Activated CD8-positive, alpha-beta memory T cell treated with anti-CD3 and anti-CD28 coated beads, Interleukin-2, amount 50 U/mL, for 1 hour (primary cell): Measurements from ENCODE around the gene LINC00632.

ENCODE experiments used
- DNase-seq: peaks from one replicate; pipeline ENCODE4 v3.0.0-alpha.2; 2020; ENCODE audit errors: extremely low read depth

Gene LINC00632

DNA sequence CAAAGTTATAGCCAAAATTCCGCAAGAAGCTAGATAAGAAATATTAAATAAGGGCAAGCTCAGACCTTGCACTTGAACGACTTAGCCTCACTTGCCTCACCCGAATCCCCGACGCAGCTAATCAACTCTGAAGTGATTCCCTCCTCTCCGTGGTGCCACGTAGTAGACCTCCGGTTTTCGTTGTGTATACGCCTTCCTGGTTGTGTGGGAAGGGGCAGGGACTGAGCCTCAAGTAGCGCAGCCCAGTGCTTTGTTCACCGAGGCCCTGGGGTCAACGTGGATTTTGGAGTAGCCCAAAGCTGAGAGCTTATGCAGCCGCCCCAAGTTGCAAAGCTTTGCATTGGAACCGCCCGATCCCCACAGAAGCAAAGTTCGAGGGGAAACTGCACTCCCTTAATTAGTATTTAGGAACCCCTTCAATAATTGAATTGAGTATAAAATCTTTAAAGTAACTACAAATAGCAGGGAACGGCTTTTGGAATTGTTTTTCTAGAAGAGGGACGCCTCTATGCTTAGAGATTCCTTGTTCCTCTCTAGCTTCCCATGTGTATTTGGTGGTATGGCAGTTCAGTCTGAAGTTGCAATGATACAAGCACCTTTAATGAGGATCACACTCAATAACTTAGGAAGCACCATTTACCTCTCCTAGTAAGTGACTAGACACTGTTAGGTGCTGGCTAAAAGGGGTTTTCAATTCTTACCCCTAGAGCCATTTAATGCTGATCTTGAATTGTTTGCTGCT, 55.7 kb downstream of the LINC00632 start:
- no peak for DNase-seq

DNA sequence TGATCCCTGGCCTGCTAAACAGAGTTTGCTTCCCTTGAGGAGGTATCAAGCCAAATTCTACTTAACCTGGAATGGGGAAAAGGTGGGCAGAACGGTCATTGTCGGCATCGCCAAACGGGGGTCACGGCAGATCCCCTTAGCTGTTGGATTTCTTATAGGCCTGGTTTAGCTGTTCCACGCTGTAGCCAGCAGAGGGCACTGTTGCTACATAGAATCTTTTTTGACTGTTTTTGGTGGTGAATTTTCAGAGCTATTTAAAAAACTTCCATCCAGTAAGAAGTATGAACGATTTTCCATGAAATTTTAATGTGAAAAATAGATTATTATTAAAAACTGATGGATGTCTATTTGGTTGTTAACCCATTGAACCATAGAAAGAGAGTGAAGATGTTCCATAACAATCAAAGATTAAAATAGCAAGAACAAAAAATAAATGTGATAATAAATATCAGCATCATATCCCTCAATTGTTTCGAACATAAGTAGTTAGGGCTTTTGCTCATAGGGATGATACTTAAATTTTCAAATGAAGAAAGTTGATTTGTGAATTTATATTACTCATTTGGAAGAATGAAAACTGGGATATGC, 56.6 kb downstream of the LINC00632 start:
- DNase-seq: no peak

DNA sequence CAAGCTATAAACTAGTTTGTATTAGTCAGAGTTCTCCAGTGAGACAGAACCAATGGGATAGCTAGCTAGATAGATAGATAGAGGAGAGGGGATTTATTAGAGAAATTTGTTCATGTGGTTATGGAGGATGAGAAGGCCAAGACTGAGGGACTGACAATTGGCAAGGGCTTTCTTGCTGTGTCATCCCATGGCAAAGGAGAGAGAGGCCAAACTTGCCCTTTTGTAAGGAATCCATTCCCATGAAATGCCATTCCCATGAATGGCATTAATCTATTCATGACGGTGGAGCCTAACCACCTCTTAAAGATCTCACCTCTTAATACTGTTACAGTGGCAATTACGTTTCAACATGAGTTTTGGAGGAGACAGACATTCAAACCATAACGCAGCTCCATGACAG, 58.1 kb downstream of the LINC00632 start:
- no peak for DNase-seq

DNA sequence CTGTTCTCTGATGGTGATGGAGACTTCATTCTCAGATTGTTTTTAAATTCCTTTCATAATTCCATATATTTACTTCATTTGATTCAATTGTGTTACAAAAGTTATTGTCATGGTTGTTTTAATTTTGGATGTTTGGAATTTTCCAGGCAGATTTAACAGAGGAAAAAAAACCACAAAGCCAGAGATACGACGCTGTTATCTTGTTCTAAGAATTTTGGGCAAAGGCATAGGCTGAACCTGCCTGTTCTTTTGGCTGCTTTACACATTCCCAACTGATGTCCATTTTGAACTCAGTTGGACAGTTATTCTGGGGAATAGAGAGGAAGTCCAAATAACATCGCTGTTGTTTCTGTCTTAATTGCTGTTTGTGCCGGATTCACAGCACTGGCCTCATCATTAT, 65.7 kb downstream of the LINC00632 start:
- DNase-seq: no peak

DNA sequence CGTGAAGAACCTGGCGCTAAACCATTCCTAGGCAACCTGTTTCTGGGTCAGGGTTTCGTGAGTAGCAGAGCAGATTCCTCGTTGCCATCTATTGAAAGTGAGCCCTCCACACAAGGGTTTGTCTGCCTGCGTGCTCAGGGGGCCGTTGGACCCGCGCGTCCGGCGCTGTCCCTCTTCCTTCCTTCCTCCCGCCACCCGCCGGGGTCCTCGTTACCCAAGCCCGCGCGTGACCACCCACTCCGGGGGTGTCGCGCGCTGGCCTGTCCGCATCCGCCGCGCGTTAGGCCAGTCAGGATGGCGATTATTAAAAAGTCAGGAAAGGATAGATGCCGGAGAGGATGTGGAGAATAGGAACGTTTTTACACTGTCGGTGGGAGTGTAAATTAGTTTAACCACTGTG, 66.8 kb downstream of the LINC00632 start:
- DNase-seq: no peak

DNA sequence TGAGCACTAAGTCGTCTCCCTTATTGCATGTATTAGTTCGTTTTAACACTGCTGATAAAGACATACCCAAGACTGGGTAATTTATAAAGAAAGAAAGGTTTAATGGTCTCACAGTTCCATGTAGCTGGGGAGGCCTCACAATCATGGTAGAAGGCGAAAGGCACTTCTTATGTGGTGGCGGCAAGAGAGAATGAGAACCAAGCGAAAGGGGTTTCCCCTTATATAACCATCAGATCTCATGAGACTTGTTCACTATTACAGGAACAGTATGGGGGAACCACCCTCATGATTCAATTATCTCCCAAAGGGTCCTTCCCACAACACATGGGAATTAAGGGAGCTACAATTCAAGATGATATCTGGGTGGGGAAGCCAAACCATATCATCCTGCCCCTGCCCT, 85.1 kb downstream of the LINC00632 start:
- no peak for DNase-seq

DNA sequence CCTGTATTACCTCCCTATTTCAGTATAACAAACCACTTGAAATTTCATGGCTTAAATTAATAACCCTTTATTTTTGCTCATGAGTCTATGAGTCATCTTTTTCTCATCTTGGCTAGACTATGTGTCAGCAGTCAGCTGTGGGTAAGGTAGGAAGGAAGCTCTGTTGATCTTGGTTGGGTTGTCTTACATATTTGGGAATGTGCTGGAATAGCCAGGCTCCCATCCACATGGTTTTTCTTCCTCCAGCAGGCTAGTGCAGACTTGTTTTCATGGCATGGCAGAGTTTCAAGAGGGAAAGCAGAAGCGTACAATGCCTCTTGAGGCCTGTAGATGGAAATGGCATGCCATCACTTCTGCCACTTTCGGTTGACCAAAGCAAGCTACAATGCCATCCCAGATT, 89.7 kb downstream of the LINC00632 start:
- DNase-seq: no peak

DNA sequence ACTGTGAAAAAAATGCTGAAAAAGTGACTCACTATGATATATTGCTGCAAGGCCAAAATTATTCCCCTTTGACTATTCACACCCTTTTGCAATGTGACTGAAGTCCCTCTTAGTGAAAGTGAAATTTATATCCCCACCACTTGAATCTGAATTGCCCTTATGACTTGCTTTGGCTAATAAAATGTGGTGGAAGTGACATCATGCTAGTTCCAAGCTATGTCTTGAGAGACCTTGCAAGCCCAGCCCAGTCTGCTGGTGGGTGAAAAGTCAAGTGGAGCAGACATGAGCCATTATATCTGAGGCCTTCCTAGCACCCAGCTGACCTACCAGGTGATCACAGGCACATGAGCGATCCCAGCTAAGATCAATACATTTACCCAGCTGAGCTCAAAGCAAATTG, 94.7 kb downstream of the LINC00632 start:
- DNase-seq: no peak

DNA sequence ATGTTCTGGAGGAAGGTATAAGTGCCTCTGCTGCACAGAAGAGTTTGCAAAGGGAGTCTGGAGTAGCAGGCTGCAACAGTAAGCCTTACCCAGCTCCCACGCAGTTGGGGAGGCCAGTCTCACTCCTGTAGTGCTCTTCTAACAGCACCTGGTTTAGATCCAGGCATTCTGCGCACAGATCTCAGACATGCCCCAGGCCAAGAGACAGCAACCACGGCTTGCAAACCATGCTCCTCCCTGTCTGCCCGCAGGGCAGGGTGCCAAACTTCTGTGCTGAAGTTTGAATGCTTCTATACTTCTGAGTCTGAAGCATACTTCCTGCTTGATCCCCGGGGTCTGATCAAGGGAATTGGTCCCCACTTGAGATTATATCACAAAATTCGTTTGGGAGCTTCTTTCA, 106.3 kb downstream of the LINC00632 start:
- DNase-seq: no peak

DNA sequence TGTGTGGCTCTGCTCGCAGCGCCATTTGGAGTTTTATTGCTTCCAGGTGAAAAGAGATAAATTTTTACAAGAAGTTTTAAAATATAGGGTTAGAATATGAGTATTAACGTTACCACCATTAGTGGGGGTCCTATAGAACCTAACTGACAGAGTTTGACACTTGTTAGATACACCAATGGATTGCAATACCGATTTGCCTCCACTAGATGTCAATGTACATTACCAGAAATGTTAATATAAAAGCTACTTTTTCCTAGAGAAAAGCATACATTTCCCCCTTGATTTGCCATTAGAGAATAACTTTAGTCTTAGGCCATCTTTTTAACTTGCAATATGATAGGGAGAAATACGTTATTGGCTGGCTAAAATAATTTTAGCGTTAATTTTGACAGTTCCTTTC, 108.4 kb downstream of the LINC00632 start:
- DNase-seq: no peak

DNA sequence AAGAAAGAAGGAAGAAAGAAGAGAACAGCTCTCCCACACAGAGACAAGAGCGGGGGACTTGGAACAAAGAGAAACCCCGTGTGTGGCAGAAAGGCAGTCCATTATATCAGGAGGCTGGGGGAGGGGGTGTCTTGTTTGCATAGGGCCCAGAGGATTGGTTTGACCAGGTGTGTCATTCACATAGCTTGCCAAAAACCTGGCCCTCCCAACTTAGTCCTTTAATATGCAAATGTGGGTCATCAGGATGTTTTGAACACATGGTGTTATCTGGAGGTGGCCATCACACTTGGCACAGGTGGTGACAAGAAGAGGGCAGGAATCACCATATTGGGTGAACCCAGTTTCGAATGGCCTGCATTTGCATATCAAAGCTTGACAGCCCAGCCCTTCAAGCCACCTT, 111.7 kb downstream of the LINC00632 start:
- DNase-seq: no peak

DNA sequence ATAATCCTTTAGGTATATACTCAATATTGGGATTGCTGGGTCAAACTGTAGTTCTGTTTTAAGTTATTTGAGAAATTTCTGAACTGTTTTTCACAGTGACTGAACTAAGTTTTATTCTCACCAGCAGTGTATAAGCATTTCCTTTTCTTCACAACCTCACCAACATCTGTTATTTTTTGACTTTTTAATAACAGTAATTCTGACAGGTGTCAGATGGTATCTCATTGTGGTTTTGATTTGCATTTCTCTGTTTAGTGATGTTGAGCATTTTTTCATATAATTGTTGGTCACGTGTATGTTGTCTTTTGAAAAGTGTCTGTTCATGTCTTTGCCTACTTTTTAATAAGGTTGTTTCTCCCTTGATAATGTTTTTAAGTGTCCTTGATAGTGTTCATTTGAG, 112.6 kb downstream of the LINC00632 start:
- DNase-seq: no peak

DNA sequence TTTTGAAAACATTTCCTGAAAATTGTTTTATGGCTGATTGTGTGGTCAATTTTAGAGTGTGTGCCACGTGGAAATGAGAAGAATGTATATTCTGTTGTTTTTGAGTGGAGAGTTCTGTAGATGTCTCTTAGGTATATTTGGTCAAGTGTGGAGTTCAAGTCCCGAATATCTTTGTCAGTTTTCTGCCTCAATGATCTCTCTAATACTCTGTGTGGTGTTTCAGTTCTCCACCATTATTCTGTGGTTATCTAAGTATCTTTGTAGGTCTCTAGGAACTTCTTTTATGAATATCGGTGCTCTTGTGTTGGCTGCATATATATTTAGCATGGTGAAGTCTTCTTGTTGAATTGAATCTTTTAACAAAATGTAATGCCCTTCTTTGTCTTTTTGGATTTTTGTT, 113.3 kb downstream of the LINC00632 start:
- DNase-seq: no peak

DNA sequence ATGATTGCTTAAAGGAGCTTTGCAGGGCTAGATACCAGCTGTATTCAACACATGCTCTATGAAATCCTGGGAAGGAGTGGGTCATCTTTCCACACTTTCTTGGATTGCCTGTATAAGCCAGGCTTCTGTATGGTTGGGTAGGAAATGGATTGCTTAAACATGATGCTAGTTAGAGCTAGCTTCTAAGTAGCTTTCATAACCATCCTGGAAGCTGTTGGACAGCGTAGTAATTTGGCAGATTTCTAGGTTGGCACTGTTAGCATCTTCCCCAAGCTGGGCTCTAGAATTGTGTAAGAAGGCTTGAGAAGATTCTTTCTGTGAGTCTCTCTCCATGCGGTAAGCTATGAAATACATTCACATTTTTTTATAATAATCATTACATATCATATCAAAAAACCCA, 127.3 kb downstream of the LINC00632 start:
- no peak for DNase-seq
